B cell (primary cell): ENCODE results near the gene LOX. TPM values are rescaled to one million over a fixed set of nuclear protein-coding genes. Genes with fewer than 3 reads are reported as not detected.
A peak's percentile ranks its signal among the peaks of the same experiment; 100 is the strongest.

ENCODE experiments used
- ATAC-seq: fragments of 200-7000 bp; cut with Tn5 transposase; one replicate; pipeline ENCODE4 v1.10.0; 2021; ENCODE audit warnings: low read depth, mild to moderate bottlenecking, moderate number of reproducible peaks, moderate library complexity
- CTCF ChIA-PET: fragments of 350-600 bp; sonication (Branson Sonifier 250); formaldehyde crosslinking; loops from one replicate; lab custom pipeline; 2021; ENCODE audit warnings: antibody characterized with exemption, inconsistent platforms; lab: Charles Lee
- POLR2A ChIA-PET: fragments of 350-600 bp; sonication (Branson Sonifier 250); formaldehyde crosslinking; loops from one replicate; lab custom pipeline; 2021; ENCODE audit warnings: antibody characterized with exemption; lab: Charles Lee
- DNase-seq: peaks from one replicate; pipeline ENCODE4 v3.0.0; 2013
- H2AFZ ChIP-seq: 2 replicates; pipeline ENCODE4 v1.6.1; 2012; ENCODE audit warnings: mild to moderate bottlenecking, low read depth, low read length; ENCODE audit not compliant: insufficient read depth, poor library complexity, severe bottlenecking
- H3K27ac ChIP-seq, 2 donors: 1 replicate in 1 of 2; 2 replicates in 1 of 2; pipeline ENCODE4 v1.5.1; 2012 to 2013; ENCODE audit warnings: low read length in 2 of 2, mild to moderate bottlenecking in 2 of 2, moderate library complexity in 1 of 2
- H3K27me3 ChIP-seq, 4 experiments: fragments of 200-600 bp in 1 of 4; sonication (generic) in 1 of 4; replicated peaks in 1 of 4; 1 replicate in 2 of 4; 2 replicates in 2 of 4; pipeline versions ENCODE4 v1.6.1 to v1.7.0; 2013 to 2016; ENCODE audit warnings: low read length in 3 of 4, mild to moderate bottlenecking in 2 of 4, mixed read lengths in 1 of 4, moderate library complexity in 1 of 4; ENCODE audit not compliant: insufficient read depth in 4 of 4, control insufficient read depth in 3 of 4; ENCODE audit errors: control extremely low read depth in 1 of 4
- H3K36me3 ChIP-seq, 2 experiments: replicated peaks in 1 of 2; 1 replicate in 1 of 2; 2 replicates in 1 of 2; pipeline versions ENCODE4 v1.6.1 to v1.7.1; 2013; ENCODE audit warnings: low read length in 1 of 2; ENCODE audit not compliant: insufficient read depth in 2 of 2, control insufficient read depth in 1 of 2; ENCODE audit errors: control extremely low read depth in 1 of 2, extremely low read depth in 1 of 2
- H3K4me1 ChIP-seq, 2 donors: fragments of 200-600 bp in 1 of 2; sonication (generic) in 1 of 2; 1 replicate in 1 of 2; 2 replicates in 1 of 2; pipeline versions ENCODE4 v1.5.1 to v1.6.1; 2013 to 2017; ENCODE audit warnings: low read length in 2 of 2; ENCODE audit not compliant: control insufficient read depth in 2 of 2, insufficient read depth in 2 of 2
- H3K4me2 ChIP-seq: replicated peaks from 2 replicates; pipeline ENCODE3; 2012; ENCODE audit warnings: mild to moderate bottlenecking, low read depth, low read length; ENCODE audit not compliant: poor library complexity, severe bottlenecking
- H3K4me3 ChIP-seq, 5 experiments: fragments of 200-600 bp in 1 of 5; sonication (generic) in 1 of 5; 1 replicate in 3 of 5; 2 replicates in 2 of 5; pipeline versions ENCODE4 v1.5.1 to v1.7.0; 2011 to 2016; ENCODE audit warnings: low read length in 4 of 5, mild to moderate bottlenecking in 4 of 5, low read depth in 2 of 5, control low read depth in 1 of 5, moderate library complexity in 1 of 5; ENCODE audit not compliant: insufficient read depth in 1 of 5; ENCODE audit errors: control extremely low read depth in 1 of 5, extremely low read depth in 1 of 5
- H3K79me2 ChIP-seq: fragments of 200-600 bp; sonication (generic); one replicate; pipeline ENCODE4 v1.6.0; 2016; ENCODE audit warnings: low read length; ENCODE audit not compliant: control insufficient read depth, insufficient read depth
- H3K9ac ChIP-seq: fragments of 200-600 bp; sonication (generic); 2 replicates; pipeline ENCODE4 v1.6.1; 2017; ENCODE audit warnings: mild to moderate bottlenecking, low read length, moderate library complexity
- H3K9me3 ChIP-seq, 3 donors: one replicate each; pipeline versions ENCODE4 v1.6.1 to v1.7.1; 2013; ENCODE audit warnings: low read length in 2 of 3; ENCODE audit not compliant: control insufficient read depth in 2 of 3, insufficient read depth in 1 of 3; ENCODE audit errors: control extremely low read depth in 1 of 3
- H4K20me1 ChIP-seq: 2 replicates; pipeline ENCODE4 v1.6.0; 2012; ENCODE audit warnings: mild to moderate bottlenecking, low read length; ENCODE audit not compliant: insufficient read depth, control insufficient read depth, poor library complexity, severe bottlenecking
- H3K27ac Mint-ChIP-seq: one replicate; pipeline ENCODE4 v1.8.0; 2021; ENCODE audit warnings: mixed read lengths
- H3K27me3 Mint-ChIP-seq: one replicate; pipeline ENCODE4 v1.8.0; 2021; ENCODE audit warnings: mixed read lengths
- H3K4me1 Mint-ChIP-seq: one replicate; pipeline ENCODE4 v1.8.0; 2021; ENCODE audit warnings: mixed read lengths
- H3K4me3 Mint-ChIP-seq: one replicate; pipeline ENCODE4 v1.8.0; 2021; ENCODE audit warnings: mixed read lengths
- H3K9me3 Mint-ChIP-seq: one replicate; pipeline ENCODE4 v1.8.0; 2022; ENCODE audit warnings: mixed read lengths; ENCODE audit not compliant: insufficient read depth
- EZH2 ChIP-seq: IDR thresholded peaks from 2 replicates; pipeline ENCODE4 v1.6.1; 2012; ENCODE audit warnings: borderline replicate concordance, low read depth, mild to moderate bottlenecking, moderate library complexity, low read length; ENCODE audit not compliant: insufficient read depth, poor library complexity, severe bottlenecking
- WGBS: methylation state at CpG from one replicate; pipeline ENCODE4 v1.1.5; 2013; ENCODE audit warnings: missing lambda C conversion rate; ENCODE audit not compliant: insufficient coverage; 5-methylcytosine and 5-hydroxymethylcytosine counted together
- intact Hi-C: fragments of 100-400 bp; cut with micrococcal nuclease; formaldehyde crosslinking; loops from one replicate; pipeline ENCODE4 v1.10.0; 2022
- polyA minus RNA-seq: library from RNA; depleted of rRNA, polyadenylated mRNA; stranded (reverse); fragments of >200 nt; gene quantifications from 2 replicates; pipeline ENCODE4 v1.2.3, GENCODE V29; 2012
- polyA plus RNA-seq: library from polyadenylated mRNA; depleted of rRNA; stranded (reverse); fragments of >200 nt; gene quantifications from 2 replicates; pipeline ENCODE4 v1.2.3, GENCODE V29; 2012
- total RNA-seq, 2 donors: library from RNA; stranded (reverse); fragments of 120-200 nt in 1 of 2; gene quantifications; 1 replicate in 1 of 2; 2 replicates in 1 of 2; pipeline versions ENCODE4 v1.2.3 to v1.2.4, GENCODE V29; 2013 to 2022
- TF ChIP-seq, protein P1 (sequence below): fragments of 200-600 bp; IDR thresholded peaks from one replicate; pipeline ENCODE4 v1.8.0; 2022; ENCODE audit warnings: antibody characterized with exemption, mild to moderate bottlenecking

Gene LOX
- not detected in 2 replicates for total RNA-seq
- total RNA-seq (2013): 0.63 TPM
- polyA plus RNA-seq: not detected in 2 replicates
- not detected in 2 replicates for polyA minus RNA-seq

- Histone ChIP-seq H3K4me2 (peak within 1 kb of the TSS; percentile 65), H3K27ac (no peak within 1 kb of the TSS), H3K79me2 (no peaks in the 10 kb centered on the region), H3K9ac (peak within 1 kb of the TSS; percentile 29), H4K20me1 (no peaks in the 10 kb centered on the region), H2AFZ (peak within 1 kb of the TSS; percentile 38), H3K4me1 (peaks cover 18 to 21% of the 10 kb centered on the region in 2 donors), H3K36me3 (no peaks in the 10 kb centered on the region), H3K27me3 (peaks cover 0 to 23% (median 18%) of the 10 kb centered on the region in 4 experiments), H3K4me3 (peak within 1 kb of the TSS in 3 of 5 experiments; percentile 8 to 14 (median 11)), H3K9me3 (no peaks in the 10 kb centered on the region)
- ATAC-seq (no peak), DNase-seq (no peak)
- TF ChIP-seq EZH2: no peak
- TF ChIP-seq, protein P1, sequence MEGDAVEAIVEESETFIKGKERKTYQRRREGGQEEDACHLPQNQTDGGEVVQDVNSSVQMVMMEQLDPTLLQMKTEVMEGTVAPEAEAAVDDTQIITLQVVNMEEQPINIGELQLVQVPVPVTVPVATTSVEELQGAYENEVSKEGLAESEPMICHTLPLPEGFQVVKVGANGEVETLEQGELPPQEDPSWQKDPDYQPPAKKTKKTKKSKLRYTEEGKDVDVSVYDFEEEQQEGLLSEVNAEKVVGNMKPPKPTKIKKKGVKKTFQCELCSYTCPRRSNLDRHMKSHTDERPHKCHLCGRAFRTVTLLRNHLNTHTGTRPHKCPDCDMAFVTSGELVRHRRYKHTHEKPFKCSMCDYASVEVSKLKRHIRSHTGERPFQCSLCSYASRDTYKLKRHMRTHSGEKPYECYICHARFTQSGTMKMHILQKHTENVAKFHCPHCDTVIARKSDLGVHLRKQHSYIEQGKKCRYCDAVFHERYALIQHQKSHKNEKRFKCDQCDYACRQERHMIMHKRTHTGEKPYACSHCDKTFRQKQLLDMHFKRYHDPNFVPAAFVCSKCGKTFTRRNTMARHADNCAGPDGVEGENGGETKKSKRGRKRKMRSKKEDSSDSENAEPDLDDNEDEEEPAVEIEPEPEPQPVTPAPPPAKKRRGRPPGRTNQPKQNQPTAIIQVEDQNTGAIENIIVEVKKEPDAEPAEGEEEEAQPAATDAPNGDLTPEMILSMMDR: no peak
- WGBS: 2% methylated on average over 13 of the region's 35 CpGs
- ChIA-PET CTCF (no interaction called here), POLR2A (no interaction called here)
- peak within 1 kb of the TSS; percentile 74 for H3K4me3 Mint-ChIP-seq
- H3K27me3 Mint-ChIP-seq: peaks cover 55% of the 10 kb centered on the region
- H3K4me1 Mint-ChIP-seq: peaks cover 18% of the 10 kb centered on the region
- no peaks in the 10 kb centered on the region for H3K9me3 Mint-ChIP-seq
- no peak within 1 kb of the TSS for H3K27ac Mint-ChIP-seq
- intact Hi-C loops: no loop called here
Observed at GRCh38 chr5:122078116-122079110, at the start of gene LOX. TSS of gene LOX (minus strand) at chr5:122078259. CDS start at chr5:122077985, 274 bp downstream.
